Liver (tissue), 9 donors: ENCODE measurements around the gene MDC1. TPM values are rescaled to one million over a fixed set of nuclear protein-coding genes. Genes with fewer than 3 reads are reported as not detected.
"Not testable (repeated sequence)": the region's sequence is repeated elsewhere in the genome, so short reads cannot be mapped to it uniquely, and the experiment has no call there.

Source experiments
- DNase-seq: peaks from one replicate; pipeline ENCODE4 v3.0.0-alpha.2; 2017; ENCODE audit warnings: low spot score
- H3K27ac ChIP-seq, 2 donors: one replicate each; pipeline ENCODE4 v1.7.0; 2013; ENCODE audit warnings: inconsistent platforms in 2 of 2, low read length in 2 of 2, control low read depth in 1 of 2, low read depth in 1 of 2, mild to moderate bottlenecking in 1 of 2
- H3K27me3 ChIP-seq, 4 donors: one replicate each; pipeline versions ENCODE4 v1.6.1 to v1.7.0; 2013; ENCODE audit warnings: low read length in 3 of 4, inconsistent platforms in 1 of 4, mild to moderate bottlenecking in 1 of 4, moderate library complexity in 1 of 4; ENCODE audit not compliant: control insufficient read depth in 4 of 4, insufficient read depth in 4 of 4
- H3K36me3 ChIP-seq, 4 donors: one replicate each; pipeline versions ENCODE4 v1.6.1 to v1.7.0; 2013; ENCODE audit warnings: low read length in 3 of 4, mild to moderate bottlenecking in 3 of 4, low read depth in 1 of 4, moderate library complexity in 1 of 4; ENCODE audit not compliant: control insufficient read depth in 4 of 4, insufficient read depth in 3 of 4
- H3K4me1 ChIP-seq, 4 donors: one replicate each; pipeline versions ENCODE4 v1.6.1 to v1.7.0; 2013; ENCODE audit warnings: low read length in 3 of 4, mild to moderate bottlenecking in 3 of 4, moderate library complexity in 1 of 4; ENCODE audit not compliant: control insufficient read depth in 4 of 4, insufficient read depth in 4 of 4
- H3K4me3 ChIP-seq, 3 donors: one replicate each; pipeline versions ENCODE4 v1.6.1 to v1.7.0; 2013; ENCODE audit warnings: low read length in 3 of 3, control low read depth in 1 of 3, low read depth in 1 of 3, mild to moderate bottlenecking in 1 of 3
- H3K9ac ChIP-seq, 2 donors: one replicate each; pipeline ENCODE4 v1.7.0; 2013; ENCODE audit warnings: low read length in 2 of 2, mild to moderate bottlenecking in 2 of 2, moderate library complexity in 2 of 2, control low read depth in 1 of 2, low read depth in 1 of 2
- H3K9me3 ChIP-seq, 4 donors: one replicate each; pipeline versions ENCODE4 v1.6.1 to v1.7.0; 2013; ENCODE audit warnings: low read length in 3 of 4; ENCODE audit not compliant: control insufficient read depth in 4 of 4
- ATF3 ChIP-seq: IDR thresholded peaks from 2 replicates; pipeline ENCODE4 v1.6.1; 2016; ENCODE audit warnings: antibody characterized with exemption
- CTCF ChIP-seq: fragments of 150-350 bp; IDR thresholded peaks from 2 replicates; pipeline ENCODE4 v1.5.1; 2017; ENCODE audit warnings: improper control_type of control experiment, low read depth, low read length; ENCODE audit not compliant: missing input control
- EGR1 ChIP-seq, 2 donors: IDR thresholded peaks; 2 replicates each; pipeline ENCODE4 v1.6.1; 2016 to 2018; ENCODE audit warnings: antibody characterized with exemption in 2 of 2, low read depth in 2 of 2
- FOXA1 ChIP-seq: IDR thresholded peaks from 2 replicates; pipeline ENCODE4 v1.6.1; 2016; ENCODE audit warnings: antibody characterized with exemption
- FOXA2 ChIP-seq: IDR thresholded peaks from 2 replicates; pipeline ENCODE4 v1.6.1; 2016; ENCODE audit warnings: antibody characterized with exemption
- GABPA ChIP-seq, 2 donors: IDR thresholded peaks in 1 of 2; conservative IDR thresholded peaks in 1 of 2; 2 replicates each; pipeline ENCODE4 v1.6.1; 2016; ENCODE audit warnings: antibody characterized with exemption in 2 of 2, mild to moderate bottlenecking in 1 of 2, moderate library complexity in 1 of 2
- HNF4A ChIP-seq, 2 donors: conservative IDR thresholded peaks; 2 replicates each; pipeline ENCODE4 v1.6.1; 2016; ENCODE audit warnings: antibody characterized with exemption in 2 of 2, mild to moderate bottlenecking in 2 of 2
- JUND ChIP-seq, 2 donors: IDR thresholded peaks; 2 replicates each; pipeline ENCODE4 v1.6.1; 2016; ENCODE audit warnings: antibody characterized with exemption in 2 of 2
- MAX ChIP-seq: IDR thresholded peaks from 2 replicates; pipeline ENCODE4 v1.6.1; 2016; ENCODE audit warnings: antibody characterized with exemption
- NR2F2 ChIP-seq: IDR thresholded peaks from 2 replicates; pipeline ENCODE4 v1.6.1; 2016; ENCODE audit warnings: antibody characterized with exemption
- REST ChIP-seq: IDR thresholded peaks from 2 replicates; pipeline ENCODE4 v1.6.1; 2016; ENCODE audit warnings: antibody characterized with exemption, mild to moderate bottlenecking
- RXRA ChIP-seq, 2 donors: IDR thresholded peaks; 2 replicates each; pipeline ENCODE4 v1.6.1; 2017 to 2018; ENCODE audit warnings: antibody characterized with exemption in 2 of 2, mild to moderate bottlenecking in 1 of 2
- SP1 ChIP-seq: IDR thresholded peaks from 2 replicates; pipeline ENCODE4 v1.6.1; 2018; ENCODE audit warnings: antibody characterized with exemption, mild to moderate bottlenecking
- TAF1 ChIP-seq: conservative IDR thresholded peaks from 2 replicates; pipeline ENCODE4 v1.6.1; 2016; ENCODE audit warnings: antibody characterized with exemption, mild to moderate bottlenecking
- YY1 ChIP-seq: IDR thresholded peaks from 2 replicates; pipeline ENCODE4 v1.6.1; 2016; ENCODE audit warnings: antibody characterized with exemption, mild to moderate bottlenecking
- WGBS: extraction: QIAGEN DNeasy Blood & Tissue Kit; methylation state at CpG from one replicate; pipeline ENCODE4 v1.1.7; 2013; 5-methylcytosine and 5-hydroxymethylcytosine counted together
- polyA plus RNA-seq, 2 donors: library from polyadenylated mRNA; stranded (reverse) in 1 of 2; unstranded in 1 of 2; fragments of 200-250 nt in 1 of 2; fragments of >200 nt in 1 of 2; fragmentation: Nextera tagmentation in 1 of 2; extraction: Ambion mirVana in 1 of 2; gene quantifications; one replicate each; pipeline versions ENCODE4 v1.2.1 to v1.2.3, GENCODE V29; 2013 to 2015
- total RNA-seq, 2 donors: library from RNA; depleted of rRNA; stranded (reverse); fragments of >200 nt; gene quantifications; one replicate each; pipeline ENCODE4 v1.2.3, GENCODE V29; 2014
- TF ChIP-seq, protein P1 (sequence below): IDR thresholded peaks from 2 replicates; pipeline ENCODE4 v1.6.1; 2016; ENCODE audit warnings: antibody characterized with exemption
- donor health status: healthy.
- donor health status: healthy.
- donor health status: healthy.
- donor health status: healthy.
- donor health status: healthy.

The MDC1 gene
- total and polyA plus RNA-seq, 4 donors, result 5.9 to 15.5 (median 8.4) TPM

- Histone ChIP-seq H3K36me3 (peaks cover 18 to 68% (median 47%) of the 10 kb centered on the region in 4 donors), H3K27me3 (no peaks in the 10 kb centered on the region), H3K9me3 (no peaks in the 10 kb centered on the region), H3K4me3 (no peak overlapping the region), H3K4me1 (no peaks in the 10 kb centered on the region), H3K27ac (no peak overlapping the region), H3K9ac (no peak overlapping the region)
- DNase-seq, result no peak
- WGBS, result 95% methylated on average over 34 of the region's 34 CpGs
- no peak for TF ChIP-seq CTCF
- no peak for TF ChIP-seq EGR1 (IDR thresholded peaks at IDR 0.05; ENCODE audit: low read depth in 2 of 2)
- TF ChIP-seq JUND (IDR thresholded peaks at IDR 0.05), result no peak
- no peak for TF ChIP-seq TAF1
- no peak for TF ChIP-seq ATF3
- TF ChIP-seq RXRA (IDR thresholded peaks at IDR 0.05), result no peak
- no peak for TF ChIP-seq NR2F2
- TF ChIP-seq FOXA1, result no peak
- no peak for TF ChIP-seq GABPA (IDR thresholded peaks at IDR 0.05 in 1 of 2, conservative IDR thresholded peaks at IDR 0.05 in 1 of 2)
- no peak for TF ChIP-seq MAX
- TF ChIP-seq, protein P1, sequence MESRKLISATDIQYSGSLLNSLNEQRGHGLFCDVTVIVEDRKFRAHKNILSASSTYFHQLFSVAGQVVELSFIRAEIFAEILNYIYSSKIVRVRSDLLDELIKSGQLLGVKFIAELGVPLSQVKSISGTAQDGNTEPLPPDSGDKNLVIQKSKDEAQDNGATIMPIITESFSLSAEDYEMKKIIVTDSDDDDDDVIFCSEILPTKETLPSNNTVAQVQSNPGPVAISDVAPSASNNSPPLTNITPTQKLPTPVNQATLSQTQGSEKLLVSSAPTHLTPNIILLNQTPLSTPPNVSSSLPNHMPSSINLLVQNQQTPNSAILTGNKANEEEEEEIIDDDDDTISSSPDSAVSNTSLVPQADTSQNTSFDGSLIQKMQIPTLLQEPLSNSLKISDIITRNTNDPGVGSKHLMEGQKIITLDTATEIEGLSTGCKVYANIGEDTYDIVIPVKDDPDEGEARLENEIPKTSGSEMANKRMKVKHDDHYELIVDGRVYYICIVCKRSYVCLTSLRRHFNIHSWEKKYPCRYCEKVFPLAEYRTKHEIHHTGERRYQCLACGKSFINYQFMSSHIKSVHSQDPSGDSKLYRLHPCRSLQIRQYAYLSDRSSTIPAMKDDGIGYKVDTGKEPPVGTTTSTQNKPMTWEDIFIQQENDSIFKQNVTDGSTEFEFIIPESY, result no peak
- no peak for TF ChIP-seq REST
- no peak for TF ChIP-seq FOXA2
- TF ChIP-seq YY1, result no peak
These were observed 51.9 kb downstream of the MDC1 start for GRCh38 chr6:30664994-30665767.

DNA sequence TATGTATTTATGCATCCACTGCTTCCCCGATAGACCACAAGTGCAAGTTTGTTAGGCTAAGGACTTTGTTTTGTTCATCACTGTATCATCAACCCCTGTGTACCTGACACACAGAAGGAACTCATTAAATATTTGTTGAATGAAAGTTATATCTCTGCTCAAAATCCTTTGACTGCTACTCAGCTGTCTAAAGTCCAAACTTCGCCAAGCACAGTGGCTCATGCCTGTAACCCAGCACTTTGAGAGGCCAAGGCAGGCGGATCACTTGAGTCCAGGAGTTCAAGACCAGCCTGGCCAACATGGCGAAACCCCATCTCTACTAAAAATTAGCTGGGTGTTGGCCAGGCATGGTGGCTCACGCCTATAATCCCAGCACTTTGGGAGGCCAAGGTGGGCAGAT, 59.2 kb downstream of the MDC1 start:
- WGBS, result 65% methylated on average over 5 of the region's 5 CpGs
- TF ChIP-seq HNF4A (conservative IDR thresholded peaks at IDR 0.05) (peak; percentile 63 to 66), SP1 (peak; percentile 35), RXRA (IDR thresholded peaks at IDR 0.05) (peak in 1 of 2 donors; percentile 19)
- H3K27ac ChIP-seq, H3K4me1 ChIP-seq, DNase-seq, H3K27me3 ChIP-seq, H3K9ac ChIP-seq, H3K4me3 ChIP-seq, H3K9me3 ChIP-seq: not testable (repeated sequence)
- H3K36me3 ChIP-seq, result peaks cover 21 to 74% (median 61%) of the 10 kb centered on the region in 4 donors
